ENCODE measurements around the gene CROCC2. TPM values are rescaled to one million over a fixed set of nuclear protein-coding genes. Genes with fewer than 3 reads are reported as not detected.

The CROCC2 gene
- polyA plus RNA-seq, 1 of the 3 experiments (the other 2 are of a cell fraction), result not detected

- TF ChIP-seq CTCF (IDR thresholded peaks at IDR 0.05) (no peak), MXI1 (IDR thresholded peaks at IDR 0.05; ENCODE audit: low read depth, low read length) (no peak), MEF2A (IDR thresholded peaks at IDR 0.05; ENCODE audit: borderline replicate concordance, low read depth) (no peak), FOSL2 (IDR thresholded peaks at IDR 0.05; ENCODE audit: borderline replicate concordance, low read depth) (no peak)
Observed at GRCh38 chr2:240999873-241000541, 93.9 kb downstream of the CROCC2 start (continued).

GRCh38 chr2:241000831-241001321 lies 94.7 kb downstream of the CROCC2 start:
- H3K4me1 ChIP-seq (ENCODE audit: control insufficient read depth in 1 of 2, insufficient read depth in 2 of 2, low read depth in 1 of 2, low read length in 1 of 2), result peaks cover 0 to 3% of the 10 kb centered on the region in 2 experiments; a peak in 1 of 4 replicates
- no peaks in the 10 kb centered on the region for H3F3A ChIP-seq (replicated peaks; ENCODE audit: insufficient read depth)
- H3K27ac ChIP-seq (ENCODE audit: low read depth in 2 of 2, low read length in 1 of 2), result no peak overlapping the region
- no peak for DNase-seq
- no peak overlapping the region for H3K4me3 ChIP-seq (ENCODE audit: low read depth in 2 of 2, low read length in 1 of 2)
- no peak overlapping the region for H3K4me2 ChIP-seq
- TF ChIP-seq EZH2phosphoT487 (IDR thresholded peaks at IDR 0.05; ENCODE audit: borderline replicate concordance, low read depth) (no peak), TEAD4 (IDR thresholded peaks at IDR 0.05; ENCODE audit: borderline replicate concordance, insufficient read depth) (no peak), REST (IDR thresholded peaks at IDR 0.05; ENCODE audit: low read depth, low read length) (no peak), IRF3 (IDR thresholded peaks at IDR 0.05; ENCODE audit: low read depth, low read length) (no peak), FOSL2 (IDR thresholded peaks at IDR 0.05; ENCODE audit: borderline replicate concordance, low read depth) (no peak), MAX (IDR thresholded peaks at IDR 0.05; ENCODE audit: low read depth) (no peak), NRF1 (IDR thresholded peaks at IDR 0.05; ENCODE audit: low read depth, low read length) (no peak), USF2 (IDR thresholded peaks at IDR 0.05; ENCODE audit: borderline replicate concordance, low read depth, low read length) (no peak), FOXM1 (IDR thresholded peaks at IDR 0.05; ENCODE audit: low read depth) (no peak), TCF12 (IDR thresholded peaks at IDR 0.05) (no peak), RFX5 (IDR thresholded peaks at IDR 0.05; ENCODE audit: low read length) (no peak), FOXJ3 (CRISPR knock-in tag; IDR thresholded peaks at IDR 0.05) (no peak), MEF2A (IDR thresholded peaks at IDR 0.05; ENCODE audit: borderline replicate concordance, low read depth) (no peak), RCOR1 (IDR thresholded peaks at IDR 0.05; ENCODE audit: low read length) (no peak)
- H4K20me1 ChIP-seq (ENCODE audit: insufficient read depth), result no peaks in the 10 kb centered on the region
- ChIA-PET CTCF (interaction anchor here (1.2 to 3.8 kb wide), 2 partner anchors 15 to 17 kb away, joined by 3 to 16 read pairs; no protein-coding TSS in a partner anchor), POLR2A (no interaction called here)
- no peaks in the 10 kb centered on the region for H3K27me3 ChIP-seq (ENCODE audit: insufficient read depth)
- H3K9me3 ChIP-seq, result peaks cover 10% of the 10 kb centered on the region; the same call in 1 of the 2 replicates
- H3K36me3 ChIP-seq (replicated peaks in 1 of 2; ENCODE audit: control insufficient read depth in 1 of 2, insufficient read depth in 2 of 2, low read length in 1 of 2), result no peaks in the 10 kb centered on the region
- H3K9me2 ChIP-seq, result no peaks in the 10 kb centered on the region
- H2AFZ ChIP-seq (ENCODE audit: low read depth), result no peak overlapping the region
- H3K79me2 ChIP-seq (ENCODE audit: insufficient read depth), result no peaks in the 10 kb centered on the region
- 89% methylated on average over 5 of the region's 9 CpGs for WGBS (ENCODE audit: low lambda C conversion rate)
- H3K9ac ChIP-seq, result no peak overlapping the region
